Measurements from ENCODE around the gene ADCYAP1R1. TPM values are rescaled to one million over a fixed set of nuclear protein-coding genes. Genes with fewer than 3 reads are reported as not detected.

Gene ADCYAP1R1
- total RNA-seq, 1 donor from 2014 or later, result 0.39 TPM

DNA sequence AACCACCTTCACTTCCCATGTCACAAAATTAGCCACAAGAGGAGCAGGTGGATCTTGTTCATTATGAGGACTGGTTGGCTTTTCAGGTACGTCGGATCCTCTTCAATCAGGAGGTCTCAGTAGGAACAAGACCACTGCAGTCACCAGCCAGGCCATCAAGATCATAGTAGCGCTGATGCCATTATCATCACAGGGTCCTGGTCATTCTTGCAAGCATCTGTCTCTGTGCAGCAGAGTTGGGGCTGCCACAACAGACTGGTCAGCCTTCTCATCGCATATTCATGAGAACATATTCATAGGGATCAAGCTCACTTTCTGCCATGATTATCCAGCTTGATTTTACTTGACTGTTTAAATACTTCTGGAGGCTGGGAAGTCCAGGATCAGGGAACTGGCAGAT, 67.1 kb downstream of the ADCYAP1R1 start:
- Histone ChIP-seq H2AFZ (replicated peaks) (no peak overlapping the region), H3K79me2 (ENCODE audit: low read depth) (no peaks in the 10 kb centered on the region), H3K27me3 (peaks cover 38% of the 10 kb centered on the region), H3K27ac (no peak overlapping the region), H3F3A (ENCODE audit: low read depth) (no peaks in the 10 kb centered on the region), H4K20me1 (ENCODE audit: low read depth) (peaks cover 3% of the 10 kb centered on the region), H3K4me1 (no peaks in the 10 kb centered on the region), H3K9me3 (ENCODE audit: low read depth) (no peaks in the 10 kb centered on the region), H3K36me3 (no peaks in the 10 kb centered on the region), H3K9ac (no peak overlapping the region), H3K4me3 (no peak overlapping the region), H3K4me2 (no peak overlapping the region)
- Mint-ChIP-seq H3K36me3 (no peaks in the 10 kb centered on the region), H3K27me3 (ENCODE audit: insufficient read depth, low read depth) (peaks cover 9% of the 10 kb centered on the region), H3K4me3 (no peak overlapping the region), H3K4me1 (peaks cover 5% of the 10 kb centered on the region), H3K27ac (no peak overlapping the region), H3K9me3 (no peaks in the 10 kb centered on the region)
- no peak for TF ChIP-seq EZH2phosphoT487 (IDR thresholded peaks at IDR 0.05)
- TF ChIP-seq, protein P1, sequence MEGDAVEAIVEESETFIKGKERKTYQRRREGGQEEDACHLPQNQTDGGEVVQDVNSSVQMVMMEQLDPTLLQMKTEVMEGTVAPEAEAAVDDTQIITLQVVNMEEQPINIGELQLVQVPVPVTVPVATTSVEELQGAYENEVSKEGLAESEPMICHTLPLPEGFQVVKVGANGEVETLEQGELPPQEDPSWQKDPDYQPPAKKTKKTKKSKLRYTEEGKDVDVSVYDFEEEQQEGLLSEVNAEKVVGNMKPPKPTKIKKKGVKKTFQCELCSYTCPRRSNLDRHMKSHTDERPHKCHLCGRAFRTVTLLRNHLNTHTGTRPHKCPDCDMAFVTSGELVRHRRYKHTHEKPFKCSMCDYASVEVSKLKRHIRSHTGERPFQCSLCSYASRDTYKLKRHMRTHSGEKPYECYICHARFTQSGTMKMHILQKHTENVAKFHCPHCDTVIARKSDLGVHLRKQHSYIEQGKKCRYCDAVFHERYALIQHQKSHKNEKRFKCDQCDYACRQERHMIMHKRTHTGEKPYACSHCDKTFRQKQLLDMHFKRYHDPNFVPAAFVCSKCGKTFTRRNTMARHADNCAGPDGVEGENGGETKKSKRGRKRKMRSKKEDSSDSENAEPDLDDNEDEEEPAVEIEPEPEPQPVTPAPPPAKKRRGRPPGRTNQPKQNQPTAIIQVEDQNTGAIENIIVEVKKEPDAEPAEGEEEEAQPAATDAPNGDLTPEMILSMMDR (IDR thresholded peaks at IDR 0.05), result no peak
- TF ChIP-seq EZH2 (IDR thresholded peaks at IDR 0.05), result no peak
- no peak for DNase-seq (ENCODE audit: low spot score)

DNA sequence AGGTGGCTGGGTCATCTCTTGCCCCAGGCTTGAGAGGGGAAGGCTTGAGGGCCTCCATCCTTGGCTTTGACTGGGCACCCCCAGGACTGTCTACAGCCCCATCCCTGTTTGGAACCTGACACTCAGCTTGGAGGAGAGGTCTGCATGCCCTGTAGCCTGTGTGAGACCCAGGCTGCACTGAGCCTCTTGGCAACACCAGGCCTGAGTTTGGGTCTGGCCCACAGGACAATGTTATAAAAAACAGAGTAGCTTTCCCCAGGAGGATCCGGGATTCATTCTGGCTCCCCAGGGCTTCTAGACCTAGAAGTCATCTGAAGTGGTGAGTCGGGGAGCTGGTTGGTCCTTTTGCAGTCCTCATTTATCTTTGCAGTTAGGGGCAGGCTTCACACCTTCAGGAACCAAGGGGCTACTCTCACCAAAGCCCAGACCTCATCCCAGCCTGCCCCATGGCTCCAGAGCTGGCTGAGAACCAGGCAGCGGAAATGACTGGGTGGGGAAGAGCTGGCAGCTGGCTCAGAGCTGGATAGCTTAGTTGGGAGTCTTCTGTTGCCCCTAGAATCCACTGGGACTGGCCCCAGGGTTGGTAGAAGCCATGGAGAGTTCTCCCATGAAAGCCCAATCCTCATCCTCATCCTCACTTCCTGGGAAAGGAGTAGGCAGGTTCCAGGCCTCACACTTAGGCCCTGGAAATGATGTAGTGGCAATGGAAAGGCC, 68.8 kb downstream of the ADCYAP1R1 start:
- Mint-ChIP-seq H3K27me3 (ENCODE audit: insufficient read depth, low read depth) (peaks cover 5% of the 10 kb centered on the region), H3K36me3 (no peaks in the 10 kb centered on the region), H3K27ac (no peak overlapping the region), H3K4me1 (peaks cover 5% of the 10 kb centered on the region), H3K4me3 (no peak overlapping the region), H3K9me3 (no peaks in the 10 kb centered on the region)
- H3F3A ChIP-seq (ENCODE audit: low read depth), result no peaks in the 10 kb centered on the region
- H3K79me2 ChIP-seq (ENCODE audit: low read depth), result no peaks in the 10 kb centered on the region
- no peak overlapping the region for H3K27ac ChIP-seq
- H3K9me3 ChIP-seq (ENCODE audit: low read depth), result no peaks in the 10 kb centered on the region
- H3K36me3 ChIP-seq, result no peaks in the 10 kb centered on the region
- no peak overlapping the region for H3K4me2 ChIP-seq
- H3K27me3 ChIP-seq, result peaks cover 32% of the 10 kb centered on the region
- no peak overlapping the region for H3K4me3 ChIP-seq
- no peak overlapping the region for H3K9ac ChIP-seq
- no peak for DNase-seq (ENCODE audit: low spot score)
- H3K4me1 ChIP-seq, result no peaks in the 10 kb centered on the region
- H4K20me1 ChIP-seq (ENCODE audit: low read depth), result no peaks in the 10 kb centered on the region
- H2AFZ ChIP-seq (replicated peaks), result no peak overlapping the region
- TF ChIP-seq EZH2 (IDR thresholded peaks at IDR 0.05) (no peak), EZH2phosphoT487 (IDR thresholded peaks at IDR 0.05) (no peak)
- TF ChIP-seq, protein P1 (IDR thresholded peaks at IDR 0.05), result no peak

GRCh38 chr7:31121601-31122000, 69.5 kb downstream of the ADCYAP1R1 start:
- Mint-ChIP-seq H3K9me3 (no peaks in the 10 kb centered on the region), H3K27me3 (ENCODE audit: insufficient read depth, low read depth) (peaks cover 5% of the 10 kb centered on the region), H3K4me1 (peaks cover 5% of the 10 kb centered on the region), H3K4me3 (peak overlapping the region; percentile 20), H3K36me3 (no peaks in the 10 kb centered on the region), H3K27ac (peak overlapping the region; percentile 28)
- H3K27me3 ChIP-seq, result peaks cover 29% of the 10 kb centered on the region
- H2AFZ ChIP-seq (replicated peaks), result no peak overlapping the region
- no peak overlapping the region for H3K4me3 ChIP-seq
- TF ChIP-seq, protein P1 (IDR thresholded peaks at IDR 0.05), result no peak
- TF ChIP-seq EZH2 (IDR thresholded peaks at IDR 0.05), result no peak
- no peak overlapping the region for H3K9ac ChIP-seq
- no peak overlapping the region for H3K27ac ChIP-seq
- H3K4me2 ChIP-seq, result no peak overlapping the region
- DNase-seq (ENCODE audit: low spot score), result no peak
- H4K20me1 ChIP-seq (ENCODE audit: low read depth), result no peaks in the 10 kb centered on the region
- no peaks in the 10 kb centered on the region for H3K36me3 ChIP-seq
- no peaks in the 10 kb centered on the region for H3K79me2 ChIP-seq (ENCODE audit: low read depth)
- H3K9me3 ChIP-seq (ENCODE audit: low read depth), result no peaks in the 10 kb centered on the region
- no peaks in the 10 kb centered on the region for H3F3A ChIP-seq (ENCODE audit: low read depth)
- H3K4me1 ChIP-seq, result no peaks in the 10 kb centered on the region
